Measurements from ENCODE around the gene PIANP.

Gene PIANP

DNA sequence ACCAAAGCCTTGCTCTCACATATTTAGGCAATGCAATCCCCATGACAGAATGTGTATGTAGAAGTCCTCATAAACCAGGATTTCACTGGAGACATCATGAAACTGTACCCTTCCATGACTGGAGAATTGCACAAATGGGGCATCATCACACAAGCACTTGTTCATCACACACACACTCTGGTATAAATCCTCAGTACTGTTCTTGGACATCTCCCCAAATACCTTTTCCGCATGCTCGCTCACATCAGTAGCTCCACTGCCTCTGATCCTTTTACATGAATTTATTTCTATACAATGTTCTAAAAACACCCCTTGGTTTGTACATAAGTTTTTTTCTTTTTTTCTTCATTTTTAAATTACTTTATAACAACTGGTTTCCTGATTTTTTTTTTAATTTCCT, 34.4 kb downstream of the PIANP start:
- no peak for DNase-seq

DNA sequence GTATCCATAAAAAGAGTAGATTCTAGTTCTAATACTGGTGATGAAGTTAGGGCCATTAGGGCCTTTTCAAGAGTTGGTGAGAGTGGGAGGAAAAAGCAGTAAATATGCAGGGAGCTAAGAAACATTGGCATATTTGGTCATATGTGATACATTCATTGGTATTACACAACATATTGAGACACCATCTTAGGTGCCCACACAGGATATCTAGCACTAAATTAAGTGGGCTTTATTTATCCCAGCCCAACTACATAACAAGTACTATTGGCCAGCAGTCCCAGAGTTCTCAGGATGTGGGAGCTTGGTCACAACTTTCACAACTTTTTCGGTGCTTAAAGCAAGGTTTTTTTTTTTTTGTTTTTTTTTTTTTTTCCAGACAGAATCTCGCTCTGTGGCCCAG, 35.7 kb downstream of the PIANP start:
- no peak for DNase-seq

- DNase-seq = peak; percentile 100
These were observed 37.5 kb downstream of the PIANP start, which contains the start of gene ING4 for GRCh38 chr12:6662906-6663742. ING4 (minus strand) TSS chr12:6663119; CDS start chr12:6663101, 18 bp downstream.

GRCh38 chr12:6662602-6662905, 38.1 kb downstream of the PIANP start:
- DNase-seq = no peak

DNA sequence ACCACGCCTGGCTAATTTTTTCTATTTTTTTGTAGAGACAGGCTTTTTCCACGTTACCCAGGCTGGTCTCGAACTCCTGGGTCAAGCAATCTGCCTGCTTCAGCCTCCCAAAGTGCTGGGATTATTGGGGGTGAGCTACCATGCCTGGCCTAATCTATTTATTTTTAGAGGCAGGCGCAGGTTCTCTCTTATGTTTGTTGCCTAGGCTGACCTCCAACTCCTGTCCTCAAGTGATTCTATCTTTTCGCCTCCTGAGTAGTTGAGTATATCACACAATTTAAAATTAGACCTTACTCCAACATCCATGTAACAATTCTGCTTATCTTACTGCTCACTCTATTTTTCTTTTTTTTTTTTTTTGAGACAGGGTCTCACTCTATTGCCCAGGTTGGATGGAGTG, 46.6 kb downstream of the PIANP start:
- DNase-seq = no peak

GRCh38 chr12:6653342-6653741, 47.3 kb downstream of the PIANP start:
- no peak for DNase-seq

- DNase-seq = no peak
These were observed 48.2 kb downstream of the PIANP start for GRCh38 chr12:6652391-6652790.

DNA sequence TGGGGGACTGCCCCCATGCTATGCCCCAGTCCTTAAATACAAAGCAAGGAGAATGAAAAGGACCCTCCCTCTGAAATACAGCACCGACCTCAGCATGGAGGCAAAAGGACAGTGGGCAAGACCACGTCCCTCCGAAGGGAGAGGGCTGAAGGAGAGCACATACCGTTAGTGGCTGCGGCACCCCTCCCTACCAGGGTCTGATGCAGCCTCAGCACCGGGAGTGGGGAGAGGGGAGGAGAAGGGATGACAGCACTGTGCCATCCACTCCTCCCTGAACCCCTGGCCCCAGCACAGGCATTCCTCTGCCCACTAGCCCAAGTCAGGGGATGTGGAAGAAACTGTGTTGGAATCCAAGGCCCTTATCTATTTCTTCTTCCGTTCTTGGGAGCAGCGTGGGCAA, 49.8 kb downstream of the PIANP start:
- DNase-seq = no peak

DNA sequence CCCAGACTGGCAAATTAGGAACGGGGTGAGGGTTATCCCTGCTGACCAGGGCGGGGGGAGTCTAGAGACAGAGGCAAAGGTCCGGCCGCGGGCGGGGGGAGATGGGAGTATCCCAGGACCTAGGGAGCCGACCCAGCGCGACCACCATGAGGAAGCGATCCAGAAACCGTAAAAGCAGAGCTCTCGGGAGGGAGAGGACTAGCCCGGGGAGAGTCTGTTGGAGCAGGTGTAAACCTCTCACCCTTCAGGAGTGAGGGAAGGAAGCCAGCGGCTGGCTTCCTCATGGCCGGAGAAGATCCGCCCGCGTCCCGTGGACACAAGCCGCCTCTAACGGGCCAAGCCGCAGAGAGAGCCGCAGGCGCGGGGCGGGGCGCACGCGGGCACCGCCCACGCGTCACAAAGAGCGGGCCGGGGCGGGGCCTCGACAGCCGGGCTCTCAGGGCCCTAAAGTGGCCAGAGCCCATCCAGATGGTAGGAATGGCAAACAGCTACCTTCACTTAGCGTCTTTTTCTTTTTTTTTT, 53.5 kb downstream of the PIANP start, which contains the start of gene ACRBP:
ACRBP (minus strand) TSS at position 350 of the 522 bp plus-strand sequence; CDS start at position 284, 66 bp downstream.
- DNase-seq = peak; percentile 87

DNA sequence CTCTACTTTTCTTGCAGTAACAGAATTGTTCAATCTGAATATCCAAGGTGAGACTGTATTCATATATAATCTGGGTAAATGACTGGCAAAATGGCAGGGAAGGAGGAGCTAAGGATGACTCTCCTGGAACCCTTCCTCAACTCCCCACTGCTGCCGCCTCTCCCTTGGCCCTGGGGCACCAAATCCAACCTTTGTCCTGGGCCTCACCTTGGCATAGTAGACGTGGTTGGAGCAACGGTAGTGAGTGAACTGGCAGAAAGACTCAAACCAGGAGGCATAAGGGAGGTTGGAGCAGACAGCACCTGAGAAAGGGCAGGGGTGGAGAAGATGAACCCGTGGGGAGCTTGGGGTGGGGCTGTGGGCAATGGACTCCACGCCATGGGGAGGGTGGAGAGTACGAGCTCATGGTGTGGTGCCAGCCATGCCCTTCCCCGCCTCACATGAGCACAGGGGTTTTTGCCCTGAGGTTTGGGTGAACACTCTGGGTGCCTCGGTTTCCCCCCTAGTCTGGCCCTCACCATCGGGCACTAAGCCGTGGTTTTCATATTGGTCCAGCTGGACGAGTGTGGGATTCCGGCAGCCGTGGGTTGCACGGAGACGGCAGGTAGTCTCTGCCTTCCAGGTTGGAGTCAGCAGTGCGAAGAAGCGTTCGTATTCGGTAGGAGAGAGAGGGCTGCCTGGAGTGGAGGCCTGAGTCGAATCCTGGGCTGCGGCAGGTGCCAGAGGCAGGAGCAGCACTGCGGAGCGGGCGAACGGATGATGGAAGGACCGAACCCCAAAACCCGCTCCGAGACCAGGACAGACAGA, 54.1 kb downstream of the PIANP start:
- no peak for DNase-seq

GRCh38 chr12:6644903-6645302, 55.7 kb downstream of the PIANP start:
- DNase-seq = no peak

DNA sequence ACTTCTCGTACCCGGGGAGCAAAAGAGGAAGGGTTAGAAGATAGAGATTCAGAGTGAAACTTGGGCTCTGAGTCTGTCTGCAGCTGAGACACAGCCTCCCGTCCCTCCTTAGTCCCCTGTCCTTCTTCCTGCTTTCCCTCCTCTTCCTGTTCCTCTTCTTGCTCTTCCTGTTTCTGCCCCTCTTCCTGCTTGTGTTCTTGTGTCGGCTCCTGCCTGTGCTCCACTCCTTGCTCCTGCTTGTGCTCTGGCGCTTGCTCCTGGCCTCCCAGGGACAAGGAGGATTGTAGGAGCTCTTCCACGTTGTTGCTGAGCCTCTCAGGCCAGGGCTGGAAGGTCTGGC, 56.4 kb downstream of the PIANP start:
- DNase-seq = no peak
